ENCODE results near the gene GOLGA6L6.
"Not testable (repeated sequence)": the region's sequence is repeated elsewhere in the genome, so short reads cannot be mapped to it uniquely, and the experiment has no call there.

Gene GOLGA6L6

GRCh38 chr15:20501512-20502222 is 39.9 kb downstream of the GOLGA6L6 start:
- H3K4me1 ChIP-seq (ENCODE audit: control insufficient read depth, insufficient read depth, low read length); H3K27me3 ChIP-seq (ENCODE audit: control insufficient read depth in 1 of 2, insufficient read depth in 2 of 2, low read length in 2 of 2); H3K9ac ChIP-seq (ENCODE audit: low read length in 2 of 2); H3K27ac ChIP-seq (ENCODE audit: low read length); H3K4me3 ChIP-seq (ENCODE audit: low read length in 2 of 2); H3K9me3 ChIP-seq (ENCODE audit: control insufficient read depth in 2 of 2, low read length in 2 of 2); H3K36me3 ChIP-seq (ENCODE audit: control insufficient read depth in 2 of 2, insufficient read depth in 2 of 2, low read length in 2 of 2): not testable (repeated sequence)

- not testable (repeated sequence) for H3K4me3 ChIP-seq (ENCODE audit: low read length in 2 of 2); H3K9ac ChIP-seq (ENCODE audit: low read length in 2 of 2)
Observed at GRCh38 chr15:20497781-20498180, 43.8 kb downstream of the GOLGA6L6 start.

GRCh38 chr15:20493035-20493434 is 48.6 kb downstream of the GOLGA6L6 start:
- not testable (repeated sequence) for H3K9me3 ChIP-seq (ENCODE audit: control insufficient read depth in 2 of 2, low read length in 2 of 2); H3K4me3 ChIP-seq (ENCODE audit: low read length in 2 of 2); H3K27me3 ChIP-seq (ENCODE audit: control insufficient read depth in 1 of 2, insufficient read depth in 2 of 2, low read length in 2 of 2); H3K9ac ChIP-seq (ENCODE audit: low read length in 2 of 2); H3K36me3 ChIP-seq (ENCODE audit: control insufficient read depth in 2 of 2, insufficient read depth in 2 of 2, low read length in 2 of 2); H3K4me1 ChIP-seq (ENCODE audit: control insufficient read depth, insufficient read depth, low read length); H3K27ac ChIP-seq (ENCODE audit: low read length)

More at GRCh38 chr15:20497781-20498180, 43.8 kb downstream of the GOLGA6L6 start:
- H3K9me3 ChIP-seq (ENCODE audit: control insufficient read depth in 2 of 2, low read length in 2 of 2); H3K27me3 ChIP-seq (ENCODE audit: control insufficient read depth in 1 of 2, insufficient read depth in 2 of 2, low read length in 2 of 2); H3K36me3 ChIP-seq (ENCODE audit: control insufficient read depth in 2 of 2, insufficient read depth in 2 of 2, low read length in 2 of 2); H3K4me1 ChIP-seq (ENCODE audit: control insufficient read depth, insufficient read depth, low read length); H3K27ac ChIP-seq (ENCODE audit: low read length): not testable (repeated sequence)

GRCh38 chr15:20492598-20492997 is 49.0 kb downstream of the GOLGA6L6 start:
- not testable (repeated sequence) for H3K27me3 ChIP-seq (ENCODE audit: control insufficient read depth in 1 of 2, insufficient read depth in 2 of 2, low read length in 2 of 2); H3K4me3 ChIP-seq (ENCODE audit: low read length in 2 of 2); H3K9me3 ChIP-seq (ENCODE audit: control insufficient read depth in 2 of 2, low read length in 2 of 2); H3K4me1 ChIP-seq (ENCODE audit: control insufficient read depth, insufficient read depth, low read length); H3K27ac ChIP-seq (ENCODE audit: low read length); H3K9ac ChIP-seq (ENCODE audit: low read length in 2 of 2); H3K36me3 ChIP-seq (ENCODE audit: control insufficient read depth in 2 of 2, insufficient read depth in 2 of 2, low read length in 2 of 2)

- not testable (repeated sequence) for H3K36me3 ChIP-seq (ENCODE audit: control insufficient read depth in 2 of 2, insufficient read depth in 2 of 2, low read length in 2 of 2); H3K4me1 ChIP-seq (ENCODE audit: control insufficient read depth, insufficient read depth, low read length); H3K27me3 ChIP-seq (ENCODE audit: control insufficient read depth in 1 of 2, insufficient read depth in 2 of 2, low read length in 2 of 2); H3K9ac ChIP-seq (ENCODE audit: low read length in 2 of 2); H3K9me3 ChIP-seq (ENCODE audit: control insufficient read depth in 2 of 2, low read length in 2 of 2); H3K4me3 ChIP-seq (ENCODE audit: low read length in 2 of 2); H3K27ac ChIP-seq (ENCODE audit: low read length)
Observed at GRCh38 chr15:20489320-20489719, 52.3 kb downstream of the GOLGA6L6 start.
